ENCODE results near the gene MCTP1. TPM values are rescaled to one million over a fixed set of nuclear protein-coding genes. Genes with fewer than 3 reads are reported as not detected.

Gene MCTP1
- total RNA-seq, 1 experiment from 2014 or later = 2.5 TPM

DNA sequence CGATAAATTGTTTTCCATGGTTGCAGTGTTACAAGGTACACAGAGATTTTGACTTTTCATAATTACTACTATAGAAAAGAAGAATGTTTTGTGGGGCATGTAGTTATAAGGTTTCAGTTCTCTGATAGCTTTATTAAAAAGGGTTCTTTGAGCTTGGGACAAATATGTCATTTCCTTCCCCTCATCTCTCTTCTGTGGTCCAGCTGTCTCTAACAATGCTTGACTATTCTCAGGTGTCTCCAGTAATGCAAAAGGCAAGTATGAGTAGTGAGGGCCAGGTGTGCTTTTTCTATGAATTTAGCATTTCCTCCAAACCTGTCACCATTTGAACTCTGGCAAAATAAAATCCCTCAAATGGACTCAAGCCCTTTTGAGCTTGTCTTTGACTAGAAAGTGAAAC lies 582.2 kb downstream of the MCTP1 start:
- Mint-ChIP-seq H3K4me1 (peaks cover 5 to 10% of the 10 kb centered on the region in 2 experiments; a peak in 3 of 4 replicates), H3K27me3 (ENCODE audit: low read depth) (no peaks in the 10 kb centered on the region), H3K36me3 (ENCODE audit: insufficient read depth in 1 of 3, low read depth in 3 of 3) (peaks cover 16 to 21% (median 16%) of the 10 kb centered on the region in 3 experiments), H3K4me3 (no peak overlapping the region), H3K9me3 (no peaks in the 10 kb centered on the region; a peak in 2 of 5 replicates), H3K27ac (no peak overlapping the region; a peak in 1 of 7 replicates)
- H3K18ac ChIP-seq (ENCODE audit: insufficient read length, low read depth, low read length) = no peak overlapping the region
- no peak overlapping the region for H2BK20ac ChIP-seq (ENCODE audit: low read depth, low read length, poor library complexity, severe bottlenecking)
- no peak overlapping the region for H3K9ac ChIP-seq (ENCODE audit: extremely low read depth, insufficient read length, low read length)
- no peak overlapping the region for H2BK12ac ChIP-seq (ENCODE audit: insufficient read length, low read depth, low read length)
- H2AFZ ChIP-seq (ENCODE audit: low read length) = no peak overlapping the region
- no peak overlapping the region for H4K8ac ChIP-seq (replicated peaks; ENCODE audit: insufficient read length, low read depth, low read length)
- H2AK5ac ChIP-seq (ENCODE audit: insufficient read length, low read length) = no peak overlapping the region
- H3K23me2 ChIP-seq (ENCODE audit: insufficient read length, low read depth, low read length, poor library complexity, severe bottlenecking) = no peaks in the 10 kb centered on the region
- H3K23ac ChIP-seq (ENCODE audit: insufficient read length, low read depth, low read length) = no peak overlapping the region
- no peaks in the 10 kb centered on the region for H3K4me1 ChIP-seq (ENCODE audit: insufficient read depth, low read length)
- no peak overlapping the region for H4K91ac ChIP-seq (ENCODE audit: insufficient read length, low read depth, low read length)
- H3K79me1 ChIP-seq (ENCODE audit: insufficient read depth, low read depth, low read length, poor library complexity, severe bottlenecking) = no peaks in the 10 kb centered on the region
- H3T11ph ChIP-seq (ENCODE audit: low read length) = no peak overlapping the region
- H3K9me3 ChIP-seq (ENCODE audit: control insufficient read depth, low read depth, low read length) = no peaks in the 10 kb centered on the region
- H3K27ac ChIP-seq (ENCODE audit: insufficient read length, low read depth, low read length) = no peak overlapping the region
- DNase-seq = no peak
- no peak overlapping the region for H2BK120ac ChIP-seq (ENCODE audit: low read depth, low read length, poor library complexity, severe bottlenecking)
- H3K27me3 ChIP-seq (ENCODE audit: insufficient read depth, low read length) = no peaks in the 10 kb centered on the region
- no peak overlapping the region for H3K4me2 ChIP-seq (ENCODE audit: insufficient read depth, insufficient read length, low read length)
- no peak overlapping the region for H4K5ac ChIP-seq (ENCODE audit: insufficient read length, low read depth, low read length)
- H3K14ac ChIP-seq (ENCODE audit: insufficient read depth, low read length) = no peak overlapping the region
- no peaks in the 10 kb centered on the region for H4K20me1 ChIP-seq (ENCODE audit: control insufficient read depth, insufficient read depth, insufficient read length)
- TF ChIP-seq, protein P1, sequence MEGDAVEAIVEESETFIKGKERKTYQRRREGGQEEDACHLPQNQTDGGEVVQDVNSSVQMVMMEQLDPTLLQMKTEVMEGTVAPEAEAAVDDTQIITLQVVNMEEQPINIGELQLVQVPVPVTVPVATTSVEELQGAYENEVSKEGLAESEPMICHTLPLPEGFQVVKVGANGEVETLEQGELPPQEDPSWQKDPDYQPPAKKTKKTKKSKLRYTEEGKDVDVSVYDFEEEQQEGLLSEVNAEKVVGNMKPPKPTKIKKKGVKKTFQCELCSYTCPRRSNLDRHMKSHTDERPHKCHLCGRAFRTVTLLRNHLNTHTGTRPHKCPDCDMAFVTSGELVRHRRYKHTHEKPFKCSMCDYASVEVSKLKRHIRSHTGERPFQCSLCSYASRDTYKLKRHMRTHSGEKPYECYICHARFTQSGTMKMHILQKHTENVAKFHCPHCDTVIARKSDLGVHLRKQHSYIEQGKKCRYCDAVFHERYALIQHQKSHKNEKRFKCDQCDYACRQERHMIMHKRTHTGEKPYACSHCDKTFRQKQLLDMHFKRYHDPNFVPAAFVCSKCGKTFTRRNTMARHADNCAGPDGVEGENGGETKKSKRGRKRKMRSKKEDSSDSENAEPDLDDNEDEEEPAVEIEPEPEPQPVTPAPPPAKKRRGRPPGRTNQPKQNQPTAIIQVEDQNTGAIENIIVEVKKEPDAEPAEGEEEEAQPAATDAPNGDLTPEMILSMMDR (conservative IDR thresholded peaks at IDR 0.05) = no peak
- H2BK5ac ChIP-seq (ENCODE audit: insufficient read length, low read length) = no peak overlapping the region
- H3K56ac ChIP-seq (ENCODE audit: insufficient read length, low read depth, low read length) = no peak overlapping the region
- no peaks in the 10 kb centered on the region for H3K79me2 ChIP-seq (ENCODE audit: insufficient read depth, low read length)
- no CpG with 5 or more reads among the region's 1 CpG for WGBS (ENCODE audit: extremely low coverage, insufficient read length, low lambda C conversion rate)
- H3K4ac ChIP-seq (ENCODE audit: low read depth, low read length) = no peak overlapping the region
- no peak overlapping the region for H2BK15ac ChIP-seq (ENCODE audit: low read depth, low read length)

All from H9 (cell line).